Stomach (tissue), 4 donors: ENCODE measurements around the gene CDK17.

Experiments
- EP300 ChIP-seq: sonication (generic); formaldehyde crosslinking; IDR thresholded peaks from one replicate; pipeline ENCODE4 v1.6.1; 2017; ENCODE audit warnings: antibody characterized with exemption
- POLR2A ChIP-seq, 4 donors: fragments of 450-650 bp; IDR thresholded peaks; one replicate each; pipeline ENCODE4 v1.6.1; 2016; ENCODE audit warnings: antibody characterized with exemption in 4 of 4, control low read depth in 2 of 4, mild to moderate bottlenecking in 1 of 4, moderate library complexity in 1 of 4
- POLR2AphosphoS5 ChIP-seq, 3 donors: sonication (generic); formaldehyde crosslinking; IDR thresholded peaks; one replicate each; pipeline ENCODE4 v1.6.1; 2016; ENCODE audit warnings: antibody characterized with exemption in 3 of 3
- TF ChIP-seq, protein P1 (sequence below), 7 experiments: fragments of 450-650 bp in 4 of 7; fragments of 200-600 bp in 3 of 7; sonication (generic) in 3 of 7; IDR thresholded peaks; one replicate each; pipeline ENCODE4 v1.5.1; 2016 to 2019; ENCODE audit warnings: antibody characterized with exemption in 7 of 7, control low read depth in 2 of 7, mild to moderate bottlenecking in 1 of 7

DNA sequence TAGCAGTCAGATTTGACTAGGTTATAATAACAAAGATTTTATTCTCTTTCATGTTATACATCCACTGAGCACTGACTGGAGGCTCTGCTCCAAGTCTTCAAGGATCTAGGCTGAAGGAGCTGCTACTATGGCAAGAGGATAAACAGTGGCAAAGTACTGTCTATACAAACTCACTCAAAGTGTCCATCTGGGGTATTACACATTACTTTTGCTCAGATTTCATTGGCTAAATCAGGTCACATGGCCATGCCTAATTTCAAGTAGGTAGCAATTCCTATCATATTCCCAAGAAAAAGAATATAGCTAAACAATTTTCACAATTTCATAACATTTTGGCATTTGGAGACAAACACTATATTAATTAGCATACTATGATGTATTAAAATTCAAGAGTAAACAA lies 40.9 kb downstream of the CDK17 start:
- TF ChIP-seq, protein P1, sequence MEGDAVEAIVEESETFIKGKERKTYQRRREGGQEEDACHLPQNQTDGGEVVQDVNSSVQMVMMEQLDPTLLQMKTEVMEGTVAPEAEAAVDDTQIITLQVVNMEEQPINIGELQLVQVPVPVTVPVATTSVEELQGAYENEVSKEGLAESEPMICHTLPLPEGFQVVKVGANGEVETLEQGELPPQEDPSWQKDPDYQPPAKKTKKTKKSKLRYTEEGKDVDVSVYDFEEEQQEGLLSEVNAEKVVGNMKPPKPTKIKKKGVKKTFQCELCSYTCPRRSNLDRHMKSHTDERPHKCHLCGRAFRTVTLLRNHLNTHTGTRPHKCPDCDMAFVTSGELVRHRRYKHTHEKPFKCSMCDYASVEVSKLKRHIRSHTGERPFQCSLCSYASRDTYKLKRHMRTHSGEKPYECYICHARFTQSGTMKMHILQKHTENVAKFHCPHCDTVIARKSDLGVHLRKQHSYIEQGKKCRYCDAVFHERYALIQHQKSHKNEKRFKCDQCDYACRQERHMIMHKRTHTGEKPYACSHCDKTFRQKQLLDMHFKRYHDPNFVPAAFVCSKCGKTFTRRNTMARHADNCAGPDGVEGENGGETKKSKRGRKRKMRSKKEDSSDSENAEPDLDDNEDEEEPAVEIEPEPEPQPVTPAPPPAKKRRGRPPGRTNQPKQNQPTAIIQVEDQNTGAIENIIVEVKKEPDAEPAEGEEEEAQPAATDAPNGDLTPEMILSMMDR (IDR thresholded peaks at IDR 0.05) = no peak
- no peak for TF ChIP-seq POLR2AphosphoS5 (IDR thresholded peaks at IDR 0.05)
- TF ChIP-seq POLR2A (IDR thresholded peaks at IDR 0.05) = no peak
- TF ChIP-seq EP300 = no peak
